A549 treated with AZD9567 at 1 μM for 4 hours (cell line): ENCODE measurements around the gene LGALSL. TPM values are rescaled to one million over a fixed set of nuclear protein-coding genes. Genes with fewer than 3 reads are reported as not detected.

Experiments
- total RNA-seq: library from RNA; stranded (reverse); fragments of 200-300 nt; extraction: Qiagen RNA extraction; gene quantifications from 5 replicates; pipeline ENCODE4 v1.2.3, GENCODE V29; 2022; ENCODE audit not compliant: insufficient read depth

The LGALSL gene
- total RNA-seq: 8.7 to 9.7 TPM (median 9.6 TPM) in 5 replicates

DNA sequence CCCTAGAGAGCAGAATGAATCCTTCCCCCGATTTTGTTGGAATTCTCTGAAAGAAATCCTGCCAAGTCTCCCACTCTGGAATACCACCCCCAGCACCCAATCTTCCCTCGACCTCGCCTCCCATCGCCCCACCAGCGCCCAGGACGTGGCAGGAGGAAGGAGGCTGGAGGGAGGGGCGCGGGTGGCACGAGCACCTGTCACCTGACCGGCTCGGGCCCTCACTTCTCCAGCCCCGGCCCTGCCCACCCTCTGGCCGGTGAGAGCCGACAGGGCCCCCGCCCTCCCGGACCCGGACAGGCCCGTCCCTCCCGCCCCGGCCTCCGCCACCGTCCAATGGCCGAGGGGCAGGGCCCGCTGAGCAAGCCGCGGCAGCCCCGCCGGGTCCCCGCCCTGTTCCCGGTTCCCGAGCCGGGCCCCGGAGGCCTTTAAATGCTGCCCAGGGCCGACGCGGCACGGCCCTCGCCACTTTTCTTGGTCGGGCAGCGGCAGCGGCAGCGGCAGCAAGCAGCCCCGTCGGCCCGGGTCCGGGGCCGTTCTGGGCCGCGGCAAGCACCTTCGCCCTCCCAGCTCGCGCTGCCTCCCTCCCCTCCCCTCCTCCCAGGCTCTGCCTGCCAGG is at the start of gene LGALSL:
TSS of gene LGALSL (plus strand) at position 393 of the 616 bp plus-strand sequence. CDS start 384 bp downstream, outside the sequence.

Other genes starting within 250 kb of the LGALSL start
- gene AFTPH, start 70.2 kb downstream of the LGALSL start, total RNA-seq: 20.9 to 29.5 TPM (median 24.2 TPM) in 5 replicates
- 8.9 to 12.4 TPM (median 10.4 TPM) in 5 replicates for gene SERTAD2, start 199.8 kb downstream of the LGALSL start, total RNA-seq